Raji (cell line): ENCODE data around the gene WFDC10A.

Experiments
- POLR2A ChIP-seq: IDR thresholded peaks from 2 replicates; pipeline ENCODE4 v1.6.1; 2011; ENCODE audit warnings: low read depth, low read length, control low read depth; ENCODE audit not compliant: insufficient read depth

The WFDC10A gene

GRCh38 chr20:45629496-45630100 lies at the start of gene WFDC10A:
Gene WFDC10A (plus strand): TSS chr20:45629739. CDS start chr20:45629814, 75 bp downstream.
- TF ChIP-seq POLR2A = no peak

GRCh38 chr20:45581702-45582101 lies 47.8 kb upstream of the WFDC10A start:
- no peak for TF ChIP-seq POLR2A

- TF ChIP-seq POLR2A = no peak
Observed at GRCh38 chr20:45583502-45583901, 46.0 kb upstream of the WFDC10A start.

- TF ChIP-seq POLR2A = no peak
Observed at GRCh38 chr20:45588800-45589199, 40.7 kb upstream of the WFDC10A start.

GRCh38 chr20:45589725-45590124 lies 39.8 kb upstream of the WFDC10A start:
- TF ChIP-seq POLR2A = no peak

GRCh38 chr20:45592574-45593189 lies 36.9 kb upstream of the WFDC10A start:
- no peak for TF ChIP-seq POLR2A

GRCh38 chr20:45593498-45593897 lies 36.0 kb upstream of the WFDC10A start:
- TF ChIP-seq POLR2A = no peak

- TF ChIP-seq POLR2A = no peak
Observed at GRCh38 chr20:45595235-45595634, 34.3 kb upstream of the WFDC10A start.

- TF ChIP-seq POLR2A = no peak
Observed at GRCh38 chr20:45607810-45608209, 21.7 kb upstream of the WFDC10A start.

GRCh38 chr20:45611054-45611453 lies 18.5 kb upstream of the WFDC10A start:
- TF ChIP-seq POLR2A = no peak

GRCh38 chr20:45612314-45612713 lies 17.2 kb upstream of the WFDC10A start:
- no peak for TF ChIP-seq POLR2A

- no peak for TF ChIP-seq POLR2A
Observed at GRCh38 chr20:45617591-45617990, 11.9 kb upstream of the WFDC10A start.

GRCh38 chr20:45621593-45621992 lies 7.9 kb upstream of the WFDC10A start:
- no peak for TF ChIP-seq POLR2A

GRCh38 chr20:45626540-45626939 lies 3.0 kb upstream of the WFDC10A start:
- no peak for TF ChIP-seq POLR2A

GRCh38 chr20:45630371-45630770 lies 832 bp downstream of the WFDC10A start:
- no peak for TF ChIP-seq POLR2A

GRCh38 chr20:45631184-45631583 lies 1.6 kb downstream of the WFDC10A start, which contains the start of gene WFDC9:
Gene WFDC9 (minus strand): TSS chr20:45631284. CDS start chr20:45610181, 21,103 bp downstream.
- TF ChIP-seq POLR2A = no peak

- TF ChIP-seq POLR2A = no peak
Observed at GRCh38 chr20:45636513-45636912, 7.0 kb downstream of the WFDC10A start.
